HG02642 (cell line): Measurements from ENCODE around the gene TMCO4.

Source experiments
- ATAC-seq: cut with Tn5 transposase; IDR thresholded peaks from one replicate; pipeline ENCODE4 v1.9.1; 2021; ENCODE audit warnings: mild to moderate bottlenecking; ENCODE audit not compliant: unreplicated experiment, poor library complexity

TMCO4 gene

DNA sequence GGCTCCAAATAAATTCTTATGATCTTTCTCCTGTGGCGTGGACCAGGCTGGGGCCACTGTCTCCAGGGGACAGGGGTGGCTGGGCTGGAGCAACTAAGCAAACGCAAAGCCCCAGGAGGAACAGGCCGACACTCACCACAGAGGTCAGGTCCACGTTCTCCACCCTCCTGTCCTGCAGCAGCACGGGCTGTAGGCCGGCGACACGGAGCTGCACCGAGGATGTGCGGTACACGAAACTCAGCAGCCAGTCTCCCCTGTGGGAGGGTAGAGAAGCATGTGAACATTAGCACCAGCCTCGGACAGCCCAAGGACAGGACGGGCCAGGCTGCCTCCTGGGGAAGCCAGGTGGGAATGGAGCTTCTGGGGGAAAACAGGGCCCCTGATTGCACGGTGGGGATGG is 105.4 kb downstream of the TMCO4 start:
- ATAC-seq = no peak

DNA sequence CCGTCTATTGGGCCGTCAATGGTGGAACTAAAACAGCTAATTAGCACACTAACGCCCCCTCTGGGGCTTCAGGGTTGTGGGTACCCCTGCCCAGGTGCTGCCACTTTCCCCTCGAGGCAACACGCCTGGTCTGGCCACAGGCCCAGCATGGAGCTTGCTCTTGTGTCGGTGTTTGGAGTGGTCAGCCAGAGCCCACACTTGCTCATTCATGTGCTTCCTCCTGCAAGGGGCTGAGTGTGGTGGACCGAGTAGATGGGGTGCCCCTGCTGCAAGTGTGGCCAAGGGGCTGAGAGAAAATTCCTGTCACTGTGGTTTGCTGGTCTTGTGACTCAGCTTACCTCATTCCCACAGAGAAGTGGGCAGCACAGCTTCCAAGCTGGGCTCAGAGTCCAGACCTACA is 109.4 kb downstream of the TMCO4 start:
- no peak for ATAC-seq

DNA sequence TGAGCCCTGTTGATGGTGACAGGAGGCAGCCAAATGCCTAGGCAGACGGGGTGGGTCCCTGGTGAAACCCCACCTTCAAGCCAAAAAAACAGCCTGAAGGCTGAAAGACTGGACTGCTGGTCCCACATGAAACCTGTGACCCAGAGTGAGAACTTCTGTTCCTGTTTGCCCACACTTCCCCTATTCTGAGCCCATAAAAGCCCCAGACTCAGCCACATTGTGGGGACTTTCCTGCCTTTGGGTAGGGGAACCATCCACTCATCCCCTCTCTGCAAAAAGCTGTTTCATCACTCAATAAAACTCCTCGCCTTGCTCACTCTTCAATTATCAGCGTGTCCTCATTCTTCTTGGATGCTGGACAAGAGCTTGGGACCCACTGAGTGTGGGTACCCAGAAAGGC is 109.9 kb downstream of the TMCO4 start:
- ATAC-seq = no peak

DNA sequence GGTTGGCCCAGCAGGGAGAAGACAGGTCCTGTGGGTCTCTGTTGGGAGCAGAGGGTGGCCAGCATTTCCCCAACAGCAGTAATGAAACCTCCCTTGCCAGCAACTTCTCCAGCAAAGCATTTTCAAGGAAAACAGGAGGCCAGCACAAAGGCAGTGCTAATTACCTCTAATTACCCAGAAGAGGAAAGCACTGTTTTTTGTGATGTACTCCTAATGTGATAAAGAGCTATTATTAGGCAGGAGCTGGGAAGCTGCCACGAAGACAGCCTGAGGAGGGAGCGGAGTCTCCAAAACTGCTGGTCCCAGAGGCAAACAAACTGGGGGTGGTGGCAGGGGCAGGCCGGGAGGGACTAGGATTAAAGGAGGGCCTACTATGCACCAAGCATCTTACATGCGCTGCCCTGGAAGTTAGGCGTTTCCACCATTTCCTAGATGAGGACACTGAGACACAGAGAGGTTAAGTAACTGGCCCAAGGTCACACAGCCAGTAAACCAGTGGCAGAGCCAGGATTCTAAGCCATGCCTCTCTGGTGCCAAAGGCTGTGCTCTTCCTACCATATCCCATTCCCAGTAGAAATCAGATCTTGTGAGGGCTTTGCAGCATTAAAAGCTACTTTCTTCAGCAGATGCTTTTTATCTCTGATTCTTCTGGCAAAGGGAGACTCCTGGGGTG is 110.5 kb downstream of the TMCO4 start:
- no peak for ATAC-seq

DNA sequence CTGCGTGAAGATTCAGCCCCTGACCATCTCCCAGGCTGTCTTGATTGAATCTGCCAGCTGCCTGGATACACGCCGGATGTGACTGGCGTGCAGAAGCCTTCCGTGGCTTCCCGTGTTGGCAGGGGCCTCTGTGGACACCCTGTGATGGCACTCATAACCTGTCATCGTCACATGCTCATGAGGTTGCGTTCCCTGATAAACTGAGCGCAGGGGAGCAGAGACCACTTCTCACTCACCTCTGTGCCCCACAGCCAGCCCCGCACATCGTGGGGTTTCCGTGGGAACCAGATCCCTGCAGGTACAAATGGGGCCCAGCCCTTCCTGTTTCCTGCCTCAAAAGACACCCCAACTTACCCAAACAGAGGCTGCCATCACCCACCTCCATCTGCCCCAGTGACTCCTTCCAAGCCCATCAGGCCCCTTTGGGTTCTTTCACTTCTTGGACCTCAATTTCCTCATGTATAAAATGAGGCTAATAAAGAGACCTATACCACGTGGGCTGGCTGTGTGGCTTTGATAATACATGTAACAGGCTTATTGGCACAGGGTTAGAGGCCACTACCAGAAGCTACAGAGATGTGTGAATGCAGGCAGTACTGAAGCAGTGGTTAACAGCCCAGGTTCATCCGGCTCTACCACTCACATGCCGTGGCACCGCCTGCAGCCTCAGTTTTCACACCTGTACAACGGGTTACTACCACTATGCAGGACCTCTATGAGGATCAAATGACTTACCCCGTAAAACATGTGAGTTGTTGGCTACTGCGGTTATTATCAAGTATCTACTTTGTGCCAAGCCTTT is 111.5 kb downstream of the TMCO4 start:
- no peak for ATAC-seq

DNA sequence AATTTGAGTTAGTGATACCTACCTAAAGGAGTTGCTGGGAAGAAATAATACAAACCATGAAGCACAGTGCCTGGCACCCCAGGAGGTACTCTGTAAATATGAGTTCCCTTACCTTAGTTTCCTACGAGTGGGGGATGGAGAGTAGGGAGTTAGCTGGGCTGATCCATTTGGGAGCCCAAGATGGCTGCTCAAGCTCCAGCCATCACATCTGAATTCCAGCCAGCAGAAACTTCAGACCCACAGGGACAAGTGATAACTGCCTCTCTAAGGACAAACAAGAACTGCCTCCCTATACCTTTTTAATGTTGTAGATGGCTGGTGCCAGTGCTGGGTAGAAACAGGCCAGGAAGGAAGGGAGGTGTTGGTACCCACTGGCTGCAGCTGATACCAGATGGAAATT is 112.3 kb downstream of the TMCO4 start:
- no peak for ATAC-seq

DNA sequence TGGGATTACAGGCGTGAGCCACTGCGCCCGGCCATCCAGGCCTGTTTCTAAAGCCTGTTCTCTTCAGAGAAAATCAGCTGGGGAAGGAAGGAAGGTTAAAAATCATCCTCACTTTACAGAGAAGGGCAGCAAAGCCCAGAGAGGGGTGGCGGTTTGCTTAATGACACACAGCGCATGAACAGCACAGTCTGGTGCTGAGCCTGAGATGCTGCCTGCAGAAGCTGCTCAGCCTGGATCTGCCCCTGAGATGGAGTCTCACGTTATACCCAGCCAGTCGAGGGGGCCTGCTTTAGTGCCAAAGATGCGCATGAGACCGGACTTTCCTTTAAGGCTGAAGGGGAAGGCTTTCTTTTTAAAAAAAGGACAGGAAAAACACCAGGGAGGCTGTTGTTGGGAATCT is 113.7 kb downstream of the TMCO4 start:
- no peak for ATAC-seq

DNA sequence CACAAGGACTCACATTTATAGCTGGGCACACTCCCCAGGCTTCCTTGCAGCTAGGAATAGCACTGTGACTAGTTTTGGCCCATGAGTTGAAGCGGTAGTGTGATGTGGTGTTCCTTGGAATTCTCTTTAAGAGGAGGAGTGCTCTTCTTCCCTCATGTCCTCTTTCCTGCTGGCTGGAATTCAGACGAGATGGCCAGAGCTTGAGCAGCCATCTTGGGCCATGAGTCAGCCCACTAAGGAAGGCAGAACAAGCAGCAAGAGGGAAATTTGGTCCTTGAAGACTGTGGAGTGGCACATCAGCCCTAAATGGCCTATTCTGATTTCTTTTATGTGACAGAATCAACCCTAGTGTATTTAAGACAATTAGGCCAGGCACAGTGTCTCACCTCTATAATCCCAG is 115.0 kb downstream of the TMCO4 start:
- no peak for ATAC-seq

DNA sequence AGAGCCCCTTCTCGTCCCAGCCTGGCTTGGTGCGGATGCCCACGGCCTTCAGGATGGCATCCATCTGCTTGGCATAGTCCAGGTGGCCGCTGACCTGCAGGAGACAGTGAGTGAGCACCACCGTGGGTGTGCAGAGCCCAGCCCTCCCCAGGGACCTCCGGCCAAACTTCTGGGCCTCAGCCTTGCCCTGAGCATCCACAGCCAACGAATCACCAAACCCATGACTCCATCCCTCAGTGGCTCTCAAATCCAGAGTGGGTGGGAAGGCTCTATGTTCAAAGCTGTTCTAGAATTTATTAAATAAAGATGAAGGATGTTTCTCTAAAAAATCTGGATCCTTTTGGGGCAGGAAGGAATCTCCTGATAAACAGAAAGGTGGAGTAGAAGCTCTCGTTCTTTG is 116.4 kb downstream of the TMCO4 start:
- ATAC-seq = no peak

DNA sequence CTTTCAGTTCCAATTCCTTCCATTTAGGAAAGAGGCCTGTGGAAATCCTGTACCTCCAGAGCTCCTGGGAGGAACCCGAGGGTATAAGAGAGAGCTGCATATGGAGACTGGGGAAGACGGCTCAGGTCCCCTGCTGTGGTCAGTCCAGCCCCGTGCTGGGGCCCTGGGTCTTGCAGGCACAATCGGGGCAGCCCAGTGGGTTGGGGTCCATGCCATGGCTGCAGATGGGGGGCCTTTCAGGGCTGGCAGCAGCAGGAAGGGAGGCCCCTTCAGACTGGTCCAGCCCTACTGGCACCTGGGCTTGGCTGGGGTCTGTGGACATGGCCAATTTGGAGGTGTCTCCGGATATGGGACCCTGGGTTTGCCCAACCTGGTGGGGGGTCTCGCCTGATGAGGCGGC is 116.8 kb downstream of the TMCO4 start:
- no peak for ATAC-seq

DNA sequence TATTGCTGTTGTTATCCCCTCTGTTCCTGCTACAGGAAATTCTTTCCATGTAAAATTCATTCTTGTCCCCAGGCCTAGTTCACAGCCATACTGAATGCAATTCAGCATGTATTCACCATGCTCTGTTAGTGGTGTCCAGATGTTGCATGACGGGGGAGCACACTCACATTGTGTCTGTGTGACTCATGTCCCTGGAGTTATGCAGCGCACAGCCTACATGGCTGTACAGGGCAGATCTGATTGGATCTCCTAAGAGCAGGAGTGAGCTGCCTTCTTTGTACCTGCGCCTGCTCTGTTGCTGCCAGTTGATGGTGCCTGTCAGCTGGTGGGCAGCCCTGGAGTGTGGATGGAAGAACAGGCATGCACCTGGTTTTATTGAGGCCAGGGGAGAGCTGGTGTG is 117.5 kb downstream of the TMCO4 start:
- no peak for ATAC-seq

DNA sequence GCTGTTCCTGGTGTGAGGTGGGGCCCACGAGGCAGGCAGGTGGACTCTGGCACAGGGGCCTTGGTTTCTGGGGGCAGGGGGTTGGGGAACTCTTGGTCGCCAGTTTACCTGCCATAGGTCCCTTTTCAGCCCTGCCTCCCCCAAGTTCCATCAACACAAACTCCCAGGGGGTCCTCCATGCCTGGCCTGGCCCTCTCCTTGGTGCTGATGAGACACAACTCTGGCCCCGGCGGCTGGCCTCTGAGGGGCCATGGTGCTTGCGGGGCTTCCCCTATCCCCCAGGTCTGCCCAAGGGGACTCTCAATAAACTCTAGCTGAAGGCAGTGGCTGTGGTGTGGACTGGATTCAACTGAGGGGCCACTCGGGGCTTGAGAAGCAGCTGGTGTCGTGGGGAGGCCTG is 119.1 kb downstream of the TMCO4 start:
- ATAC-seq = no peak

DNA sequence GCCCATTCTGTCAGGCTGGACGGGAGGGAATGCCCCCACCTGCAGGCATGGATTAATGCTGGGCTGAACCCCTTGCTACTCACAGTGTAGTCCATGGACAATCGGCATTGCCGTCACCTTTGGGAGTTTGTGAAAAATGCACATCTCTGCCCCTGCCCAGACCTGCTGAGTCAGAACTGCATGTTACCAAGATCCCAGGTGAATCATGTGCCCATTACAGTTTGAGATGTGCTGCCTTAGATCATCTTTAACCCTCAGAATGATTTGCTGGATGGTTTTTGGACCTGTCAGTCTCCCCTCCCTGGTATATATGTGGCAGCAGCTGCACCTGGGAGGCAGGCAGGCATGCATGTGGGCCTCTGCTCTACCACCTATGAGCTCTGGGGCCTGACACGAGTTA is 120.0 kb downstream of the TMCO4 start:
- no peak for ATAC-seq

DNA sequence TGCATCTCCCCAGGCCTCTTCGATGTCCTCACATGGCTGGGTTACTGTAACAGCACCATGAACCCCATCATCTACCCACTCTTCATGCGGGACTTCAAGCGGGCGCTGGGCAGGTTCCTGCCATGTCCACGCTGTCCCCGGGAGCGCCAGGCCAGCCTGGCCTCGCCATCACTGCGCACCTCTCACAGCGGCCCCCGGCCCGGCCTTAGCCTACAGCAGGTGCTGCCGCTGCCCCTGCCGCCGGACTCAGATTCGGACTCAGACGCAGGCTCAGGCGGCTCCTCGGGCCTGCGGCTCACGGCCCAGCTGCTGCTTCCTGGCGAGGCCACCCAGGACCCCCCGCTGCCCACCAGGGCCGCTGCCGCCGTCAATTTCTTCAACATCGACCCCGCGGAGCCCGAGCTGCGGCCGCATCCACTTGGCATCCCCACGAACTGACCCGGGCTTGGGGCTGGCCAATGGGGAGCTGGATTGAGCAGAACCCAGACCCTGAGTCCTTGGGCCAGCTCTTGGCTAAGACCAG is 120.7 kb downstream of the TMCO4 start:
- no peak for ATAC-seq

DNA sequence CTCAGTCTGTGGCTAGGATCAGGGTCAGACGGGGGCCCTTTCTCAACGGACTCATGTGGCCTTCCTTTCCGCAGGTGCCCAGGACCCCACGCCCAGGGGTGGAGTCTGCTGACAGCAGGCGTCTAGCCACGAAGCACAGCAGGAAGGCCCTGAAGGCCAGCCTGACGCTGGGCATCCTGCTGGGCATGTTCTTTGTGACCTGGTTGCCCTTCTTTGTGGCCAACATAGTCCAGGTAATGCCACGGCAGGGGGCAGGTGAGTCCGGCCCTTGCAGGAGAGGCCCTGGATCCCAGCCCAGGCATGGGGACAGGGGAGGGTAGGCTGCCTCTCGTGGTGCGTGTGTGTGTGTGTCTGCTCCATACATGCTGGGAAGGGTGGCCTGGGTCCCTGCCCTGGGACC is 121.2 kb downstream of the TMCO4 start:
- no peak for ATAC-seq

DNA sequence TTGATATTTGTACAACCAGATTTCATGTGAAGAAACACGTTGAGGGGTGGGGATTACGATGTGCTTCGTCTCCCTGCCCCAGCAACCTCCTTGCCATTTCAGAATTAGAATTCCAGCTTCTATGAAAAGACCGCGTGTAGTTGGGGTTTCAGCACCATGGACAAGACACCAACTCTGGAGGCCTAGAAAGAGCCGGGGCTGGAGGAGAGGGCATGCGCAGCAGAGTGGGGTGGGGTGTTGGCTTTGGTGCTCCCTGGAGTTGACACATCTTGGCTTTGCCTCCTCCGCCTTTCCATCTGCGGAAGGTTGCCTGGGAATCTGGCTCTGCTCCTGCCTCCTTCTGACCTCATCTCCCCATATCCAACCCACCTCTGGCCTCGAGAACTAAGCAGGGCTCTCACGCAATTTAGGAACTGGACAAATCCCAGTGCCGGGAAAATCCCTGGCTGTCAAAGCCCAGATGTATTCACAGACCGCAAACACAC is 123.2 kb downstream of the TMCO4 start:
- ATAC-seq = no peak

DNA sequence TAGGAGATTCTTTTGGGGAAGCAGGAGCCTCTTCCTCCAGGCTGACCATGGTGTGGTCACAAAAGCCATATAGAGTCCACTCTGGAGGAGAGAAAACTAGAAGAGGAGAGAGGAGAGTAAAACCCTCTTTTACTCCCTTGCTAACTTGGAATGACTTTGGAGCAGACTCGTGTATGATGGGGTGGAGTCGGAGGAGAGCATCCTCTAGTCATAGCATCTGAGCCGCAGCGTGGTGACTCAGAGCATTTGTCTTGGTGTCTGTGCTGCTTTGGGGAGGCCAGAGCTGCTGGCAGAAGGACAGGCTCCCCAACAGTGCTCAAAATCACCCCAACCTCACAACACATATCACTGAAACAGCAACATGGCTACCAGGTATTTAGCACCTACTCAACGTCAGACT is 123.9 kb downstream of the TMCO4 start:
- no peak for ATAC-seq

DNA sequence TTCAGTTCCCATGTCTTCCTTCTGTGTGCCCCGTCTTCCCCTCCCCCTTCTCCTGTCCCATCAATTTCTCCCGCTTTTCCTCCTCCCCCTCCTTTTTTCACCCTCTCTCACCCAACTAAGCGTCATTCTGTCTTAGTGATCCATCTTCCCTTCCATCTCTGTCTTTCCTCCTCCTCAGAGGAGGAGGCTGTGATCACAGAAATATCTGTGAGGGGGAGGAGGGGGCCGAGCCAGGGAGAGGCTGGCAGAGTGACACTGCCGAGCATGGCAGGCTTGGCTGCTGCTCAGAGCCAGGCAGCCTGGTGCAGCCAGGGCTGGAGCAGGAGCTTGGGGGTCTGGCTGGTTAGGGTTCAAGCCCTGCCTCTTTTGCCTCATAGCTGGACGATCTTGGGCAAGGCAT is 127.5 kb downstream of the TMCO4 start:
- no peak for ATAC-seq

DNA sequence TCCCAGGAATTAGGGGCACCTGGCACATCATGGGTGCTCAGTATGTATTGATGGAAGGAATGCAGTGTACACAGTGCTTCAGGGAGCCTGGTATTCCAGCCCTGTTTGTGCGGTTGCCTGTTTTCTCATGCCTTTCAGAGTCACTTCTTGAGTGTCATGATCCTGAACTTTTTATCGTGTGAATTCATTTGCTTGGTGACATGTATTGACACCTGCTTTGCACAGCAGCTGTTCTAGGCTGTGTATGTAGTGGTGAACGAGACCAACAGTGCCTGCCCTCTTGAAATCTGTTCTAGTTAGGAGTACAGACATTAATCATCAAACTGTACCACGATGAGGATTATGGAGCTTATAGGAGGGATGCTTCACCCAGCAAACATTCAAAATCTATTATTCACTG is 128.9 kb downstream of the TMCO4 start:
- ATAC-seq = no peak

DNA sequence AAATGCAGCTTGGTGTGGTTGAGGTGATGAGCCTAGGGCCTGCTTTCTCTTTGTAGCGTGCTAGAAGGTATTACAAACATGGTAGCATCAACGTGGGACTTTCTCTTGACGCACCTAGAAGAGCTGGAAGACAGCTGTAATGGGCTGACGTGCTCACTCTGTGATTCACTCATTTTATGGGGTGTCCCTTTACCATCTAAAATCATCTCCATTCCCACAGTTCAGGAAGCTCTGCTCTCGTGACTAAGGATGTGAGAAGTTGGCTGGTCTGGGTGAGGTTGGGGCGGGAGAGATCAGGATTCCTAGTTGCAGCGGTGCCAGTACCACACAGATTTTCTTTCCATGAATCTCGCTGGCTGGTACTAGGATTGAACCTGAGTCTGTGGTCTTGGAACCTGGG is 130.8 kb downstream of the TMCO4 start:
- no peak for ATAC-seq

DNA sequence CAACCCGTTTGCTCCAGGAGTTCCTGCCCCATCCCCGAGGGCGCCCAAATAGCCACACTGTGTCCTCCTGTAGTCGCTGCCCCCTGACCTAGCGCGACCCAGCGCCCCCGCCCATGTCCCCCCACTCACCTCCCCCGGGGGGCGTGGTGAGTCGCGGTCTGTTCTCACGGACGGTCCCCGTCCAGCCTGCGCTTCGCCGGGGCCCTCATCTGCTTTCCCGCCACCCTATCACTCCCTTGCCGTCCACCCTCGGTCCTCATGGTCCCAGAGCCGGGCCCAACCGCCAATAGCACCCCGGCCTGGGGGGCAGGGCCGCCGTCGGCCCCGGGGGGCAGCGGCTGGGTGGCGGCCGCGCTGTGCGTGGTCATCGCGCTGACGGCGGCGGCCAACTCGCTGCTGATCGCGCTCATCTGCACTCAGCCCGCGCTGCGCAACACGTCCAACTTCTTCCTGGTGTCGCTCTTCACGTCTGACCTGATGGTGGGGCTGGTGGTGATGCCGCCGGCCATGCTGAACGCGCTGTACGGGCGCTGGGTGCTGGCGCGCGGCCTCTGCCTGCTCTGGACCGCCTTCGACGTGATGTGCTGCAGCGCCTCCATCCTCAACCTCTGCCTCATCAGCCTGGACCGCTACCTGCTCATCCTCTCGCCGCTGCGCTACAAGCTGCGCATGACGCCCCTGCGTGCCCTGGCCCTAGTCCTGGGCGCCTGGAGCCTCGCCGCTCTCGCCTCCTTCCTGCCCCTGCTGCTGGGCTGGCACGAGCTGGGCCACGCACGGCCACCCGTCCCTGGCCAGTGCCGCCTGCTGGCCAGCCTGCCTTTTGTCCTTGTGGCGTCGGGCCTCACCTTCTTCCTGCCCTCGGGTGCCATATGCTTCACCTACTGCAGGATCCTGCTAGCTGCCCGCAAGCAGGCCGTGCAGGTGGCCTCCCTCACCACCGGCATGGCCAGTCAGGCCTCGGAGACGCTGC is 133.9 kb downstream of the TMCO4 start:
- no peak for ATAC-seq
